HepG2 (cell line): ENCODE data around the gene PDZD2.

ENCODE experiments used
- ARNT ChIP-seq: fragments of 450-650 bp; IDR thresholded peaks from 2 replicates; pipeline ENCODE4 v1.6.1; 2017
- CHD2 ChIP-seq: IDR thresholded peaks from 2 replicates; pipeline ENCODE4 v1.6.1; 2011; ENCODE audit warnings: low read depth, low read length, improper control_type of control experiment
- CREM ChIP-seq, 2 experiments: sonication (generic) in 1 of 2; formaldehyde crosslinking in 1 of 2; IDR thresholded peaks; 2 replicates each; pipeline versions ENCODE4 v1.4.0 to v1.6.1; 2016 to 2020; ENCODE audit warnings: antibody characterized with exemption in 1 of 2, mild to moderate bottlenecking in 1 of 2, missing genetic modification reagents in 1 of 2
- IRF1 ChIP-seq: sonication (generic); formaldehyde crosslinking; IDR thresholded peaks from 2 replicates; pipeline ENCODE4 v1.4.0; 2020; ENCODE audit warnings: low read depth, mild to moderate bottlenecking, missing genetic modification reagents

- TF ChIP-seq IRF1 (CRISPR knock-in tag) (no peak), ARNT (no peak), CREM (IDR thresholded peaks at IDR 0.05) (no peak), CREM (CRISPR knock-in tag; IDR thresholded peaks at IDR 0.05) (no peak), CHD2 (no peak)
Observed at GRCh38 chr5:31701642-31702299, 62.8 kb downstream of the PDZD2 start.
